T-helper 17 cell (primary cell): Measurements from ENCODE around the gene PYURF. TPM values are rescaled to one million over a fixed set of nuclear protein-coding genes. Genes with fewer than 3 reads are reported as not detected.

ENCODE experiments used
- ATAC-seq: fragments of 150-1000 bp; cut with Tn5 transposase; 2 replicates; pipeline ENCODE4 v1.10.0; 2021; ENCODE audit warnings: mild to moderate bottlenecking, moderate library complexity
- DNase-seq, 3 donors: peaks; one replicate each; pipeline versions ENCODE4 v3.0.0 to v3.0.0-alpha.2; 2020 to 2021
- H3K9me3 ChIP-seq: one replicate; pipeline ENCODE4 v1.7.0; 2013; ENCODE audit warnings: low read length, mild to moderate bottlenecking; ENCODE audit not compliant: control insufficient read depth, poor library complexity, severe bottlenecking
- H3K27ac Mint-ChIP-seq: one replicate; pipeline ENCODE4 v1.8.0; 2022; ENCODE audit warnings: mild to moderate bottlenecking, moderate library complexity, mixed read lengths
- H3K27me3 Mint-ChIP-seq: one replicate; pipeline ENCODE4 v1.8.0; 2022; ENCODE audit warnings: mixed read lengths
- H3K36me3 Mint-ChIP-seq: one replicate; pipeline ENCODE4 v1.8.0; 2022; ENCODE audit warnings: low read depth, mixed read lengths
- H3K4me1 Mint-ChIP-seq: one replicate; pipeline ENCODE4 v1.8.0; 2022; ENCODE audit warnings: mild to moderate bottlenecking, mixed read lengths
- H3K4me3 Mint-ChIP-seq: one replicate; pipeline ENCODE4 v1.8.0; 2022; ENCODE audit warnings: mild to moderate bottlenecking, moderate library complexity, mixed read lengths
- total RNA-seq, 4 donors: library from RNA in 2 of 4; stranded (reverse) in 2 of 4; gene quantifications; one replicate each; pipeline ENCODE4 v1.2.3 and lab custom pipeline; 2022 to 2026

The PYURF gene
- total RNA-seq, 2 donors from 2014 or later: 38.8 to 39.7 TPM

GRCh38 chr4:88477229-88477860 is 46.2 kb downstream of the PYURF start:
- ATAC-seq: no peak
- DNase-seq: no peak
- H3K9me3 ChIP-seq: no peaks in the 10 kb centered on the region
- peaks cover 5% of the 10 kb centered on the region for H3K4me1 Mint-ChIP-seq
- no peak overlapping the region for H3K4me3 Mint-ChIP-seq
- H3K27ac Mint-ChIP-seq: no peak overlapping the region
- H3K27me3 Mint-ChIP-seq: no peaks in the 10 kb centered on the region
- H3K36me3 Mint-ChIP-seq: peaks cover 15% of the 10 kb centered on the region

Other genes with a start within 250 kb of the PYURF start
- gene PPM1K, start 239.2 kb downstream of the PYURF start, total RNA-seq: 10 to 100 TPM; 77.3 to 91.1 TPM
- 10 to 100 TPM; 15.5 to 28.3 TPM for gene HERC6, start 144.9 kb downstream of the PYURF start, total RNA-seq
- 10 to 100 TPM; 17.2 to 19.7 TPM for gene HERC5, start 66.7 kb downstream of the PYURF start, total RNA-seq
- 10 to 100 TPM; 53.4 to 63.8 TPM for gene HERC3, start 68.7 kb upstream of the PYURF start, total RNA-seq
- gene NAP1L5, start 174.1 kb upstream of the PYURF start, total RNA-seq: 1 to 10 TPM; 8.6 to 9.2 TPM